Choroid plexus epithelial cell (primary cell): Measurements from ENCODE around the gene EPB41L4A.
"Not testable (repeated sequence)": the region's sequence is repeated elsewhere in the genome, so short reads cannot be mapped to it uniquely, and the experiment has no call there.

Experiments used
- DNase-seq: peaks from one replicate; pipeline ENCODE4 v3.0.0-alpha.2; 2010; ENCODE audit warnings: low read depth
- H3K4me3 ChIP-seq: 2 replicates; pipeline ENCODE4 v1.5.1; 2011; ENCODE audit warnings: low read depth, mild to moderate bottlenecking, control low read depth, low read length, moderate library complexity
- CTCF ChIP-seq: conservative IDR thresholded peaks from 2 replicates; pipeline ENCODE4 v1.5.1; 2011; ENCODE audit warnings: low read depth, mild to moderate bottlenecking, control low read depth, inconsistent platforms, low read length, moderate library complexity

The EPB41L4A gene

GRCh38 chr5:112396430-112396829, 22.6 kb downstream of the EPB41L4A start:
- no peak overlapping the region for H3K4me3 ChIP-seq
- no peak for TF ChIP-seq CTCF
- no peak for DNase-seq

GRCh38 chr5:112395299-112395698, 23.8 kb downstream of the EPB41L4A start:
- not testable (repeated sequence) for DNase-seq, H3K4me3 ChIP-seq

GRCh38 chr5:112390327-112390726, 28.8 kb downstream of the EPB41L4A start:
- no peak for DNase-seq
- no peak overlapping the region for H3K4me3 ChIP-seq
- no peak for TF ChIP-seq CTCF

- no peak for TF ChIP-seq CTCF
- H3K4me3 ChIP-seq: no peak overlapping the region
- DNase-seq: no peak
Measured at GRCh38 chr5:112388739-112389138, 30.3 kb downstream of the EPB41L4A start.

- no peak overlapping the region for H3K4me3 ChIP-seq
- no peak for TF ChIP-seq CTCF
- DNase-seq: no peak
Measured at GRCh38 chr5:112388074-112388473, 31.0 kb downstream of the EPB41L4A start.

- no peak for TF ChIP-seq CTCF
- no peak overlapping the region for H3K4me3 ChIP-seq
Measured at GRCh38 chr5:112386766-112387165, 32.3 kb downstream of the EPB41L4A start.

GRCh38 chr5:112385969-112386368, 33.1 kb downstream of the EPB41L4A start:
- no peak for DNase-seq
- H3K4me3 ChIP-seq: no peak overlapping the region
- TF ChIP-seq CTCF: no peak

More at GRCh38 chr5:112386766-112387165, 32.3 kb downstream of the EPB41L4A start:
- no peak for DNase-seq

- TF ChIP-seq CTCF: no peak
- no peak overlapping the region for H3K4me3 ChIP-seq
- DNase-seq: no peak
Measured at GRCh38 chr5:112385566-112385965, 33.5 kb downstream of the EPB41L4A start.
